HCT116 (cell line): ENCODE measurements around the gene CHST8. TPM values are rescaled to one million over a fixed set of nuclear protein-coding genes. Genes with fewer than 3 reads are reported as not detected.

Experiments used
- ATAC-seq: fragments of 200-7000 bp; cut with Tn5 transposase; 2 replicates; pipeline ENCODE4 v1.9.1; 2020; ENCODE audit warnings: mild to moderate bottlenecking, moderate library complexity
- BruUV-seq: library from RNA; stranded (reverse); fragments of 400-500 nt; replicated peaks from 2 replicates; lab custom pipeline; 2021; lab: Mats Ljungman, UMichigan
- CTCF ChIA-PET: fragments of 300-600 bp; sonication (Branson Sonifier 250); formaldehyde crosslinking; loops from one replicate; lab custom pipeline; 2021; ENCODE audit warnings: antibody characterized with exemption; lab: Charles Lee
- POLR2A ChIA-PET: fragments of 300-600, 350-600 bp; sonication (Branson Sonifier 250); formaldehyde crosslinking; loops from one replicate; lab custom pipeline; 2021; ENCODE audit warnings: antibody characterized with exemption; lab: Charles Lee
- RAD21 ChIA-PET, 2 experiments: fragments of 300-600 bp; sonication (Branson Sonifier 250); formaldehyde crosslinking; loops; one replicate each; lab custom pipeline; 2023; ENCODE audit warnings: low total read pairs in 2 of 2; ENCODE audit not compliant: uncharacterized antibody in 2 of 2, unreplicated experiment in 2 of 2, low non-redundant PET in 1 of 2; lab: Charles Lee
- DNase-seq: peaks from one replicate; pipeline ENCODE4 v3.0.0-alpha.2; 2010; ENCODE audit warnings: low read depth, low spot score
- H2AFZ ChIP-seq: fragments of 200-600 bp; shearing (Covaris generic), sonication (generic); 2 replicates; pipeline ENCODE4 v1.6.1; 2017; ENCODE audit warnings: low read depth, mixed run types, mixed read lengths, antibody characterized with exemption, low read length; ENCODE audit not compliant: poor library complexity, severe bottlenecking
- H3K27ac ChIP-seq: 2 replicates; pipeline ENCODE4 v1.5.1; 2012; ENCODE audit warnings: low read depth, low read length
- H3K27me3 ChIP-seq: fragments of 200-600 bp; sonication (generic); 2 replicates; pipeline ENCODE4 v1.6.1; 2016; ENCODE audit warnings: mixed run types, low read length, mixed read lengths; ENCODE audit not compliant: insufficient read depth
- H3K36me3 ChIP-seq, 2 experiments: fragments of 200-500 bp in 1 of 2; fragments of 200-600 bp in 1 of 2; sonication (Bioruptor generic) in 1 of 2; sonication (generic) in 1 of 2; 2 replicates each; pipeline versions ENCODE4 v1.5.1 to v1.6.1; 2014 to 2016; ENCODE audit warnings: low read length in 2 of 2, inconsistent platforms in 1 of 2, mixed read lengths in 1 of 2, mixed run types in 1 of 2; ENCODE audit not compliant: insufficient read depth in 2 of 2, control insufficient read depth in 1 of 2
- H3K4me1 ChIP-seq, 2 experiments: fragments of 200-600 bp in 1 of 2; sonication (generic) in 1 of 2; 2 replicates each; pipeline versions ENCODE4 v1.5.1 to v1.6.1; 2012 to 2017; ENCODE audit warnings: low read length in 2 of 2, inconsistent platforms in 1 of 2, mild to moderate bottlenecking in 1 of 2, mixed read lengths in 1 of 2, mixed run types in 1 of 2, moderate library complexity in 1 of 2; ENCODE audit not compliant: insufficient read depth in 2 of 2, control insufficient read depth in 1 of 2
- H3K4me2 ChIP-seq: fragments of 200-600 bp; sonication (generic); 2 replicates; pipeline ENCODE4 v1.6.1; 2017; ENCODE audit warnings: mixed run types, low read length, mixed read lengths
- H3K4me3 ChIP-seq, 2 experiments: fragments of 200-600 bp in 1 of 2; sonication (generic) in 1 of 2; replicated peaks in 1 of 2; 2 replicates each; pipeline ENCODE4 v1.5.1; 2011 to 2016; ENCODE audit warnings: low read length in 2 of 2, control low read depth in 1 of 2, low read depth in 1 of 2, mild to moderate bottlenecking in 1 of 2, mixed read lengths in 1 of 2, mixed run types in 1 of 2
- H3K79me2 ChIP-seq: fragments of 200-600 bp; sonication (generic); 2 replicates; pipeline ENCODE4 v1.6.1; 2017; ENCODE audit warnings: mild to moderate bottlenecking, mixed run types, low read length, moderate library complexity, mixed read lengths; ENCODE audit not compliant: insufficient read depth
- H3K9ac ChIP-seq: fragments of 200-600 bp; sonication (generic); 2 replicates; pipeline ENCODE4 v1.6.1; 2016; ENCODE audit warnings: low read length, mixed read lengths
- H3K9me2 ChIP-seq: fragments of 200-600 bp; sonication (generic), shearing (Covaris generic); 2 replicates; pipeline ENCODE4 v1.6.1; 2017; ENCODE audit warnings: mixed run types, mild to moderate bottlenecking, moderate library complexity; ENCODE audit not compliant: insufficient read depth
- H3K9me3 ChIP-seq, 2 experiments: fragments of 200-500 bp in 1 of 2; fragments of 200-600 bp in 1 of 2; sonication (Bioruptor generic) in 1 of 2; sonication (generic) in 1 of 2; 2 replicates each; pipeline ENCODE4 v1.6.1; 2014 to 2017; ENCODE audit warnings: low read length in 2 of 2, mixed read lengths in 2 of 2, inconsistent platforms in 1 of 2, low read depth in 1 of 2, mild to moderate bottlenecking in 1 of 2, mixed run types in 1 of 2, moderate library complexity in 1 of 2; ENCODE audit not compliant: control insufficient read depth in 1 of 2, insufficient read depth in 1 of 2
- H4K20me1 ChIP-seq: fragments of 200-600 bp; sonication (generic), shearing (Covaris generic); 2 replicates; pipeline ENCODE4 v1.6.1; 2017; ENCODE audit warnings: mixed run types, mild to moderate bottlenecking, moderate library complexity; ENCODE audit not compliant: insufficient read depth
- ATF3 ChIP-seq: IDR thresholded peaks from 2 replicates; pipeline ENCODE4 v1.6.1; 2012
- CEBPB ChIP-seq: IDR thresholded peaks from 2 replicates; pipeline ENCODE4 v1.6.1; 2012; ENCODE audit warnings: low read depth
- EGR1 ChIP-seq: IDR thresholded peaks from 2 replicates; pipeline ENCODE4 v1.6.1; 2012; ENCODE audit warnings: low read depth
- ELF1 ChIP-seq: IDR thresholded peaks from 2 replicates; pipeline ENCODE4 v1.6.1; 2012; ENCODE audit warnings: low read depth, borderline replicate concordance
- EZH2phosphoT487 ChIP-seq: fragments of 200-600 bp; IDR thresholded peaks from 2 replicates; pipeline ENCODE4 v1.6.1; 2018; ENCODE audit warnings: antibody characterized with exemption, borderline replicate concordance
- JUND ChIP-seq: IDR thresholded peaks from 2 replicates; pipeline ENCODE4 v1.6.1; 2012
- POLR2A ChIP-seq: IDR thresholded peaks from 2 replicates; pipeline ENCODE4 v1.7.0; 2011; ENCODE audit warnings: borderline replicate concordance; ENCODE audit not compliant: insufficient read depth, insufficient read length; ENCODE audit errors: extremely low read depth
- RAD21 ChIP-seq: IDR thresholded peaks from 2 replicates; pipeline ENCODE4 v1.6.1; 2012; ENCODE audit warnings: low read depth, mild to moderate bottlenecking
- REST ChIP-seq: IDR thresholded peaks from 2 replicates; pipeline ENCODE4 v1.6.1; 2012; ENCODE audit warnings: low read depth
- SIN3A ChIP-seq: IDR thresholded peaks from 2 replicates; pipeline ENCODE4 v1.6.1; 2012; ENCODE audit warnings: low read depth
- SRF ChIP-seq: IDR thresholded peaks from 2 replicates; pipeline ENCODE4 v1.6.1; 2012; ENCODE audit warnings: low read depth
- ZBTB33 ChIP-seq: IDR thresholded peaks from 2 replicates; pipeline ENCODE4 v1.6.1; 2011; ENCODE audit warnings: mild to moderate bottlenecking, low read length, moderate library complexity; ENCODE audit not compliant: insufficient replicate concordance; ENCODE audit errors: extremely low read depth
- ZFX ChIP-seq: fragments of 450-650 bp; IDR thresholded peaks from 2 replicates; pipeline ENCODE4 v1.6.1; 2017
- ZNF274 ChIP-seq: fragments of 200-500 bp; sonication (Bioruptor generic); IDR thresholded peaks from 2 replicates; pipeline ENCODE4 v1.6.1; 2014; ENCODE audit warnings: mild to moderate bottlenecking, low read depth, low read length, inconsistent platforms
- intact Hi-C: fragments of 100-400 bp; cut with micrococcal nuclease; formaldehyde crosslinking; loops from 2 replicates; pipeline ENCODE4 v1.10.0; 2022
- total RNA-seq: library from RNA; stranded (reverse); gene quantifications from one replicate; pipeline ENCODE4 v1.2.1, GENCODE V29; 2021; ENCODE audit not compliant: unreplicated experiment
- TF ChIP-seq, protein P1 (sequence below), 3 experiments: fragments of 200-600 bp in 1 of 3; sonication (generic) in 1 of 3; IDR thresholded peaks in 2 of 3; conservative IDR thresholded peaks in 1 of 3; 2 replicates each; pipeline ENCODE4 v1.5.1; 2012 to 2017; ENCODE audit warnings: low read depth in 2 of 3, low read length in 2 of 3, antibody characterized with exemption in 1 of 3, borderline replicate concordance in 1 of 3, control low read depth in 1 of 3, mild to moderate bottlenecking in 1 of 3, mixed read lengths in 1 of 3, mixed run types in 1 of 3, moderate library complexity in 1 of 3; ENCODE audit not compliant: insufficient read depth in 1 of 3

CHST8 gene
- total RNA-seq, 1 experiment from 2014 or later = not detected

GRCh38 chr19:33772858-33773180 is 151.1 kb downstream of the CHST8 start:
- Histone ChIP-seq H3K79me2 (no peaks in the 10 kb centered on the region), H3K9me2 (no peaks in the 10 kb centered on the region), H3K4me1 (no peaks in the 10 kb centered on the region), H3K4me3 (no peak overlapping the region), H3K4me2 (no peak overlapping the region), H2AFZ (no peak overlapping the region), H3K9me3 (no peaks in the 10 kb centered on the region), H3K27me3 (peaks cover 18% of the 10 kb centered on the region), H4K20me1 (no peaks in the 10 kb centered on the region), H3K36me3 (no peaks in the 10 kb centered on the region), H3K9ac (no peak overlapping the region), H3K27ac (no peak overlapping the region)
- POLR2A ChIA-PET = no interaction called here
- RAD21 ChIA-PET = no interaction called here
- CTCF ChIA-PET = interaction anchor here (0.9 to 6.1 kb wide), 2 partner anchors 342 to 357 kb away, joined by 3 to 52 read pairs; no protein-coding TSS in a partner anchor
- DNase-seq (no peak), ATAC-seq (no peak)
- no TSS peak for BruUV-seq
- TF ChIP-seq RAD21 (no peak), CEBPB (no peak), ATF3 (no peak), ELF1 (no peak), EGR1 (no peak), SIN3A (no peak), REST (no peak), EZH2phosphoT487 (no peak), POLR2A (no peak), ZNF274 (no peak), ZBTB33 (no peak), JUND (no peak), SRF (no peak), ZFX (no peak)
- TF ChIP-seq, protein P1, sequence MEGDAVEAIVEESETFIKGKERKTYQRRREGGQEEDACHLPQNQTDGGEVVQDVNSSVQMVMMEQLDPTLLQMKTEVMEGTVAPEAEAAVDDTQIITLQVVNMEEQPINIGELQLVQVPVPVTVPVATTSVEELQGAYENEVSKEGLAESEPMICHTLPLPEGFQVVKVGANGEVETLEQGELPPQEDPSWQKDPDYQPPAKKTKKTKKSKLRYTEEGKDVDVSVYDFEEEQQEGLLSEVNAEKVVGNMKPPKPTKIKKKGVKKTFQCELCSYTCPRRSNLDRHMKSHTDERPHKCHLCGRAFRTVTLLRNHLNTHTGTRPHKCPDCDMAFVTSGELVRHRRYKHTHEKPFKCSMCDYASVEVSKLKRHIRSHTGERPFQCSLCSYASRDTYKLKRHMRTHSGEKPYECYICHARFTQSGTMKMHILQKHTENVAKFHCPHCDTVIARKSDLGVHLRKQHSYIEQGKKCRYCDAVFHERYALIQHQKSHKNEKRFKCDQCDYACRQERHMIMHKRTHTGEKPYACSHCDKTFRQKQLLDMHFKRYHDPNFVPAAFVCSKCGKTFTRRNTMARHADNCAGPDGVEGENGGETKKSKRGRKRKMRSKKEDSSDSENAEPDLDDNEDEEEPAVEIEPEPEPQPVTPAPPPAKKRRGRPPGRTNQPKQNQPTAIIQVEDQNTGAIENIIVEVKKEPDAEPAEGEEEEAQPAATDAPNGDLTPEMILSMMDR (IDR thresholded peaks at IDR 0.05 in 2 of 3, conservative IDR thresholded peaks at IDR 0.05 in 1 of 3; ENCODE audit: borderline replicate concordance in 1 of 3, insufficient read depth in 1 of 3, low read depth in 2 of 3, low read length in 2 of 3) = no peak
- intact Hi-C loops = loop anchor here (5.0 to 10.0 kb wide), 2 partner anchors 356 to 648 kb away; no protein-coding TSS in a partner anchor
